D341Med (cell line): ENCODE measurements around the gene MDH1B.

Experiments used
- DNase-seq: peaks from one replicate; pipeline ENCODE4 v3.0.0; 2012; ENCODE audit warnings: low spot score

MDH1B gene

DNA sequence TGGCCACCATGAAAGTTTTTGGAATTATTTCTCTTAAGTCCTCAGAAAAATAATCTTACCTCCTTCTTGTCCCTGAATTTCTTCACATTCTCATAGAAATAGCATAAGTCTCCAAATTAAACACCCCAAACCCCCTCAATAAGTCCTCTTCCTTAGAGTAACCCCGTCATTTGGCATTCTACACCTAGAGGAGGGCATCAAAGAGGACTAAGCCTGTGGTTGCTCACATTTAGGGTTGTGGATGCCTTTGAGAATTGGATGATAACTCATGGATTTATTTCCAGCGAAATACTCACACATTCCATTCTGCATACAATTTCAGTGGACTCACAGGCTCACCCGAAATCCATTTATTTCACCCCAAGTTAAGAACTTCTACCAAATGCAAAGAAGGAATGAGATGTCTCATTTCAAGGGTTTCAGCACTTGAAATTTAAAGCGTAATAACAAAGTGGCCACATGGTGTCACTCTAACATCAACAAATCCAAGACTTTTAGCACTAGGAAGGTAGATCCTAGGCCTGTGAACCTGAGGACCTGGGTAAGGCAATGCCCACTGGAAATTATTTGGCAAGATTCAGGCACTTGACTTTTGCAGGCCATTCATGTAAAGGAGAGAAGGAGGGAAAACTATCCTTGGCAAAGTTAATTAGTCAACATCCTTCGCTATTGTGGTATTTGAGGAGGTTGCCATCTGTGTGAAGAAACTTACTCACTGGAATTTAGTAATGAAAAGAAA is 71.6 kb downstream of the MDH1B start:
- DNase-seq, result peak; percentile 59

DNA sequence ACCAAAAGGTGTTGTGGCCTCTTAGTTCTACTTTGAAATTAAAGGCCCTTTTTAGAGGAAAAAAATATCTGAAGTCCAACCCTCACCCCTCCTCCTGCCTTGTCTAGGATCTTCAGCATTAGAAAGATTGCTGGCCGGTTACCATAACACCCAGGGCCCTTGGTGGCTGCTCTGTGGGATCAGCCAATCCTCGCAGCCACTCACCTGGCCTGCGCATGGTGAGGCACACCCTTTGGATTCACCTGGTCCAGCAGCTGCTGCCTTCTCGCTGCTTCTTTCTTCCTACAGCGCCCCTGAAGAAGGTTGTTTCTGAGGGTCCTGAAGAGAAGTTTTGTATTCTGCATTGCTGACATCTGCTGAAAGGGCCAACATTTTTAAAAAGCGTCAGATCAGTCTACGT is 72.2 kb downstream of the MDH1B start:
- DNase-seq, result no peak

DNA sequence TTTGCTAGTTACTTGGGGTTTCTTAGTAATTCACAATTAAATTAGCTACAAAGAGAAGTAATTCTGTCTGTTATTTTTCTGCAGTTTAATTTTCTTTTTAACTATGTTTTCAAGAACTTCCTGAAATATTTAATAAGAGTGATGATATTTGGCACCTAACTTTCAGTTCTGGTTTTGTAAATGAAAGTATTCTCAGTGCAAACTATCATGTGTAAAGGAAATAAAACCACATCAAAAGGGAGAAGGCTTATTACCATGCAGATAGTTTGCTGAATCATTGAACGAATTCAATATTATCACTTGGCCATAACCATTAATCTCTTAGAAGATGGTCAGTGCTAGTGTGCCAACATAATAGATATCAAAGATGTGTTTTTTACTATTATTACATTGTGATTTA is 76.1 kb downstream of the MDH1B start:
- DNase-seq, result no peak

DNA sequence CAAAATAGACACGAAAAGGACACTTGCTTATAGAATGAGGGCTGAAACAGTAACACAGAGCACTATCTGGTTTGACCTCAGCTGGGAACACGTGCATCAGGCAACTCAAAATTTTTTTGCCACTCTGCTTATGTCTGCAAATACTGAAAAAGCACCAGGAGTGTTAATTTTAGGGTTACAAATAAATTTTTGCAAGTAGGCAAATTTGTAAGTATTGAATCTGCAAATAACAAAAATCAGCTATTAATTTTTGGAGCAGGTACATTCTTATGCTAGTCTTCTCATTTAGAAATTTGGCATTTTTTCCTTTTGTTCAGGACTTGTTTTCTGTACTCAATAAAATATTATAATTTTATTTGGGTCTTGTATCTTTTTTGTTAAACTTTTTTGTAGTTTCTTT is 76.7 kb downstream of the MDH1B start:
- DNase-seq, result no peak
